ENCODE measurements around the gene GPI. TPM values are rescaled to one million over a fixed set of nuclear protein-coding genes. Genes with fewer than 3 reads are reported as not detected.
A peak's percentile ranks its signal among the peaks of the same experiment; 100 is the strongest.

The GPI gene
- total RNA-seq, 1 experiment from 2014 or later: 370 TPM

DNA sequence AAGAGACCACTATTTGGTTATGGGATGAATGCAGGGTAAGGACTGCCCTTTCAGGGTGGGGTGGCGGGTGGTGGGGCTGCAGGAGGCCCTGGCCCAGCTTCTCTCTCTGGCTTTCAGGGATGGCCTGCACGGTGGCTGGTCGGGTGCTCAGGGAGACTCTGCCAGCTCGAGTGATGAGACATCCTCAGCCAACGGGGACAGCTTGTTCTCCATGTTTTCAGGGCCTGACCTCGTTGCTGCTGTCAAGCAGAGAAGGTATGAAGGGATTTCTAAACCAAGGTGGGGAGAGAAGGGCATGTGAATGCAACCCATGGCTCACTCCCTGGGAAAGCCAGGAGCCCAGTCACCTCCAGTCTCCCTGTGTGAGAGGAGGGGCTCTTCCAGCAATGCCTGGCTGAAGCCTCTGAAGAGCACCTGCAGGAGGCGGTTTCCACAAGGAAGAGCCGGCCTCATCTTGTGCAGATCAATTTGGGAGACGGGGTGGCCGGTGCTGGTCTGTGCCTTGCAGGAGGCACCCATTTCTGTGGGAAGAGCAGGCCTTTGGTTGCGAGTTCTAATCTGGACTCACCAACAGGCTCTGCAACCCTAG is 16.0 kb upstream of the GPI start:
- ATAC-seq (no peak), DNase-seq (ENCODE audit: low read depth, low spot score) (no peak)
- H3K27ac ChIP-seq (ENCODE audit: low read length): no peak overlapping the region
- intact Hi-C loops (cut with micrococcal nuclease; ENCODE audit: unreplicated experiment) (no loop called here), in situ Hi-C loops (cut with HindIII; ENCODE audit: low pct_unique_long_range_greater_than_20kb, low sequenced_read_pairs) (no loop called here)
- H3K36me3 ChIP-seq (ENCODE audit: control insufficient read depth, insufficient read depth, low read length): no peaks in the 10 kb centered on the region
- no peaks in the 10 kb centered on the region for H3K9me3 ChIP-seq (ENCODE audit: control insufficient read depth, insufficient read depth, low read depth, low read length)
- no peaks in the 10 kb centered on the region for H3K27me3 ChIP-seq (ENCODE audit: control insufficient read depth, insufficient read depth, low read length)
- CTCF ChIA-PET: interaction anchor here (0.8 kb wide), 1 partner anchor 80 kb away, joined by 3 read pairs; no protein-coding TSS in a partner anchor
- POLR2A ChIA-PET: interaction anchor here (0.6 kb wide), 1 partner anchor 12 kb away, joined by 4 read pairs; no protein-coding TSS in a partner anchor
- H3K4me1 ChIP-seq (ENCODE audit: control insufficient read depth, insufficient read depth, low read length): no peaks in the 10 kb centered on the region
- TF ChIP-seq POLR2AphosphoS5 (IDR thresholded peaks at IDR 0.05; ENCODE audit: low read depth, low read length): no peak
- TF ChIP-seq, protein P1, sequence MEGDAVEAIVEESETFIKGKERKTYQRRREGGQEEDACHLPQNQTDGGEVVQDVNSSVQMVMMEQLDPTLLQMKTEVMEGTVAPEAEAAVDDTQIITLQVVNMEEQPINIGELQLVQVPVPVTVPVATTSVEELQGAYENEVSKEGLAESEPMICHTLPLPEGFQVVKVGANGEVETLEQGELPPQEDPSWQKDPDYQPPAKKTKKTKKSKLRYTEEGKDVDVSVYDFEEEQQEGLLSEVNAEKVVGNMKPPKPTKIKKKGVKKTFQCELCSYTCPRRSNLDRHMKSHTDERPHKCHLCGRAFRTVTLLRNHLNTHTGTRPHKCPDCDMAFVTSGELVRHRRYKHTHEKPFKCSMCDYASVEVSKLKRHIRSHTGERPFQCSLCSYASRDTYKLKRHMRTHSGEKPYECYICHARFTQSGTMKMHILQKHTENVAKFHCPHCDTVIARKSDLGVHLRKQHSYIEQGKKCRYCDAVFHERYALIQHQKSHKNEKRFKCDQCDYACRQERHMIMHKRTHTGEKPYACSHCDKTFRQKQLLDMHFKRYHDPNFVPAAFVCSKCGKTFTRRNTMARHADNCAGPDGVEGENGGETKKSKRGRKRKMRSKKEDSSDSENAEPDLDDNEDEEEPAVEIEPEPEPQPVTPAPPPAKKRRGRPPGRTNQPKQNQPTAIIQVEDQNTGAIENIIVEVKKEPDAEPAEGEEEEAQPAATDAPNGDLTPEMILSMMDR (IDR thresholded peaks at IDR 0.05): no peak
- TF ChIP-seq, protein P2, sequence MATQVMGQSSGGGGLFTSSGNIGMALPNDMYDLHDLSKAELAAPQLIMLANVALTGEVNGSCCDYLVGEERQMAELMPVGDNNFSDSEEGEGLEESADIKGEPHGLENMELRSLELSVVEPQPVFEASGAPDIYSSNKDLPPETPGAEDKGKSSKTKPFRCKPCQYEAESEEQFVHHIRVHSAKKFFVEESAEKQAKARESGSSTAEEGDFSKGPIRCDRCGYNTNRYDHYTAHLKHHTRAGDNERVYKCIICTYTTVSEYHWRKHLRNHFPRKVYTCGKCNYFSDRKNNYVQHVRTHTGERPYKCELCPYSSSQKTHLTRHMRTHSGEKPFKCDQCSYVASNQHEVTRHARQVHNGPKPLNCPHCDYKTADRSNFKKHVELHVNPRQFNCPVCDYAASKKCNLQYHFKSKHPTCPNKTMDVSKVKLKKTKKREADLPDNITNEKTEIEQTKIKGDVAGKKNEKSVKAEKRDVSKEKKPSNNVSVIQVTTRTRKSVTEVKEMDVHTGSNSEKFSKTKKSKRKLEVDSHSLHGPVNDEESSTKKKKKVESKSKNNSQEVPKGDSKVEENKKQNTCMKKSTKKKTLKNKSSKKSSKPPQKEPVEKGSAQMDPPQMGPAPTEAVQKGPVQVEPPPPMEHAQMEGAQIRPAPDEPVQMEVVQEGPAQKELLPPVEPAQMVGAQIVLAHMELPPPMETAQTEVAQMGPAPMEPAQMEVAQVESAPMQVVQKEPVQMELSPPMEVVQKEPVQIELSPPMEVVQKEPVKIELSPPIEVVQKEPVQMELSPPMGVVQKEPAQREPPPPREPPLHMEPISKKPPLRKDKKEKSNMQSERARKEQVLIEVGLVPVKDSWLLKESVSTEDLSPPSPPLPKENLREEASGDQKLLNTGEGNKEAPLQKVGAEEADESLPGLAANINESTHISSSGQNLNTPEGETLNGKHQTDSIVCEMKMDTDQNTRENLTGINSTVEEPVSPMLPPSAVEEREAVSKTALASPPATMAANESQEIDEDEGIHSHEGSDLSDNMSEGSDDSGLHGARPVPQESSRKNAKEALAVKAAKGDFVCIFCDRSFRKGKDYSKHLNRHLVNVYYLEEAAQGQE (IDR thresholded peaks at IDR 0.05; ENCODE audit: insufficient read depth in 1 of 2, low read depth in 2 of 2, low read length in 1 of 2): no peak
- no peak for TF ChIP-seq TCF7L2 (IDR thresholded peaks at IDR 0.05; ENCODE audit: low read depth, low read length)
- TF ChIP-seq SIN3A (IDR thresholded peaks at IDR 0.05; ENCODE audit: borderline replicate concordance, insufficient read depth, low read depth, low read length): no peak
- no peak overlapping the region for H3K4me3 ChIP-seq (ENCODE audit: low read depth in 2 of 2, low read length in 2 of 2)
- no TSS peak for BruUV-seq (replicated peaks)

- DNase-seq (ENCODE audit: low read depth, low spot score): no peak
- Histone ChIP-seq H3K4me1 (ENCODE audit: control insufficient read depth, insufficient read depth, low read length) (no peaks in the 10 kb centered on the region), H3K27me3 (ENCODE audit: control insufficient read depth, insufficient read depth, low read length) (no peaks in the 10 kb centered on the region), H3K4me3 (ENCODE audit: low read depth in 2 of 2, low read length in 2 of 2) (no peak overlapping the region), H3K36me3 (ENCODE audit: control insufficient read depth, insufficient read depth, low read length) (no peaks in the 10 kb centered on the region), H3K27ac (ENCODE audit: low read length) (no peak overlapping the region), H3K9me3 (ENCODE audit: control insufficient read depth, insufficient read depth, low read depth, low read length) (no peaks in the 10 kb centered on the region)
- in situ Hi-C loops (cut with HindIII; ENCODE audit: low pct_unique_long_range_greater_than_20kb, low sequenced_read_pairs): no loop called here
- ATAC-seq: no peak
- TF ChIP-seq, protein P2 (IDR thresholded peaks at IDR 0.05; ENCODE audit: insufficient read depth in 1 of 2, low read depth in 2 of 2, low read length in 1 of 2): no peak
- TF ChIP-seq TCF7L2 (IDR thresholded peaks at IDR 0.05; ENCODE audit: low read depth, low read length) (no peak), POLR2AphosphoS5 (IDR thresholded peaks at IDR 0.05; ENCODE audit: low read depth, low read length) (no peak), SIN3A (IDR thresholded peaks at IDR 0.05; ENCODE audit: borderline replicate concordance, insufficient read depth, low read depth, low read length) (no peak)
- TF ChIP-seq, protein P1 (IDR thresholded peaks at IDR 0.05): no peak
- POLR2A ChIA-PET: no interaction called here
- intact Hi-C loops (cut with micrococcal nuclease; ENCODE audit: unreplicated experiment): no loop called here
- CTCF ChIA-PET: no interaction called here
- BruUV-seq (replicated peaks): TSS peak; percentile 23
Measured at GRCh38 chr19:34350161-34350561, 14.8 kb upstream of the GPI start.

Measured in Panc1 (cell line).